ENCODE results near the gene MICOS13.

Gene MICOS13

DNA sequence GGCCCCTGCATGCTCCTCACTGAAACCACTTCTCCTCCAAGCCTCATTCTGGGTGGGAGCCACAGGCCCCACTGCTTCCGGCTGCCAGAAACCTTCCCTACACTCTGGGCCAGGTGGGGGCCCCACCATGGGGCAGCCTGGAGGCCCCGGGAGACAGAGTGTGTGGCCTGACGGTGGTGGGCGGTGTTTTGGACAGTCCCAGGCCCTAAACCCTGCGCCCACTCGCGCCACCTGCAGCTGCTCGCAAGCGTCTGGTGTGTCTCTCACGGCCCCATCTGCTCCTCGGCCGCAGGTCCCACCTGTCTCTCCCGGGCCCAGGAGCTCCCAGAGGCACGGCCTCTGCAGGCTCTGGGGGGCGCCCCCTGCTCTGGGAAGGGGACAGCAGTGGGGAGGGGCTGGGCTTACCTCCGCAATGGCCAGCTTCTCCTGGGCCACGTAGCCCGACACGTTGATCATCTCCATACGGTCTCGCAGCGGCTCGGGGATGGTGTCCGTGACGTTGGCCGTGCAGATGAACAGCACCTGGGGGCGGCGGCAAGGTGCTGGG lies 15.4 kb upstream of the MICOS13 start (continued):
- 0 out of 2 replicates have a peak, but pooled peaks have one; percentile 34 for TF ChIP-seq ZNF600 (tag by site-specific recombination; IDR thresholded peaks at IDR 0.05)
- TF ChIP-seq, protein P1, sequence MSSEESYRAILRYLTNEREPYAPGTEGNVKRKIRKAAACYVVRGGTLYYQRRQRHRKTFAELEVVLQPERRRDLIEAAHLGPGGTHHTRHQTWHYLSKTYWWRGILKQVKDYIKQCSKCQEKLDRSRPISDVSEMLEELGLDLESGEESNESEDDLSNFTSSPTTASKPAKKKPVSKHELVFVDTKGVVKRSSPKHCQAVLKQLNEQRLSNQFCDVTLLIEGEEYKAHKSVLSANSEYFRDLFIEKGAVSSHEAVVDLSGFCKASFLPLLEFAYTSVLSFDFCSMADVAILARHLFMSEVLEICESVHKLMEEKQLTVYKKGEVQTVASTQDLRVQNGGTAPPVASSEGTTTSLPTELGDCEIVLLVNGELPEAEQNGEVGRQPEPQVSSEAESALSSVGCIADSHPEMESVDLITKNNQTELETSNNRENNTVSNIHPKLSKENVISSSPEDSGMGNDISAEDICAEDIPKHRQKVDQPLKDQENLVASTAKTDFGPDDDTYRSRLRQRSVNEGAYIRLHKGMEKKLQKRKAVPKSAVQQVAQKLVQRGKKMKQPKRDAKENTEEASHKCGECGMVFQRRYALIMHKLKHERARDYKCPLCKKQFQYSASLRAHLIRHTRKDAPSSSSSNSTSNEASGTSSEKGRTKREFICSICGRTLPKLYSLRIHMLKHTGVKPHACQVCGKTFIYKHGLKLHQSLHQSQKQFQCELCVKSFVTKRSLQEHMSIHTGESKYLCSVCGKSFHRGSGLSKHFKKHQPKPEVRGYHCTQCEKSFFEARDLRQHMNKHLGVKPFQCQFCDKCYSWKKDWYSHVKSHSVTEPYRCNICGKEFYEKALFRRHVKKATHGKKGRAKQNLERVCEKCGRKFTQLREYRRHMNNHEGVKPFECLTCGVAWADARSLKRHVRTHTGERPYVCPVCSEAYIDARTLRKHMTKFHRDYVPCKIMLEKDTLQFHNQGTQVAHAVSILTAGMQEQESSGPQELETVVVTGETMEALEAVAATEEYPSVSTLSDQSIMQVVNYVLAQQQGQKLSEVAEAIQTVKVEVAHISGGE (tag by site-specific recombination; conservative IDR thresholded peaks at IDR 0.05; ENCODE audit: low read depth) = no peak
- TF ChIP-seq ZSCAN30 (tag by site-specific recombination; IDR thresholded peaks at IDR 0.05) = no peak
- TF ChIP-seq ZEB2 (tag by site-specific recombination; IDR thresholded peaks at IDR 0.05) = 0 out of 2 replicates have a peak, but pooled peaks have one; percentile 61
- peak; percentile 91 for TF ChIP-seq GLIS1 (tag by site-specific recombination; IDR thresholded peaks at IDR 0.05)
- no peak for TF ChIP-seq ZNF121 (tag by site-specific recombination; IDR thresholded peaks at IDR 0.05)
- TF ChIP-seq, protein P2, sequence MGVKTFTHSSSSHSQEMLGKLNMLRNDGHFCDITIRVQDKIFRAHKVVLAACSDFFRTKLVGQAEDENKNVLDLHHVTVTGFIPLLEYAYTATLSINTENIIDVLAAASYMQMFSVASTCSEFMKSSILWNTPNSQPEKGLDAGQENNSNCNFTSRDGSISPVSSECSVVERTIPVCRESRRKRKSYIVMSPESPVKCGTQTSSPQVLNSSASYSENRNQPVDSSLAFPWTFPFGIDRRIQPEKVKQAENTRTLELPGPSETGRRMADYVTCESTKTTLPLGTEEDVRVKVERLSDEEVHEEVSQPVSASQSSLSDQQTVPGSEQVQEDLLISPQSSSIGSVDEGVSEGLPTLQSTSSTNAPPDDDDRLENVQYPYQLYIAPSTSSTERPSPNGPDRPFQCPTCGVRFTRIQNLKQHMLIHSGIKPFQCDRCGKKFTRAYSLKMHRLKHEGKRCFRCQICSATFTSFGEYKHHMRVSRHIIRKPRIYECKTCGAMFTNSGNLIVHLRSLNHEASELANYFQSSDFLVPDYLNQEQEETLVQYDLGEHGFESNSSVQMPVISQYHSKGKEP (tag by site-specific recombination; IDR thresholded peaks at IDR 0.05) = peak; percentile 30; the same call in 1 of the 2 replicates
- peak; percentile 50 for TF ChIP-seq ZBTB20 (tag by site-specific recombination; IDR thresholded peaks at IDR 0.05)
- peak; percentile 46 for TF ChIP-seq ZFHX2 (tag by site-specific recombination; conservative IDR thresholded peaks at IDR 0.05)
- TF ChIP-seq, protein P3, sequence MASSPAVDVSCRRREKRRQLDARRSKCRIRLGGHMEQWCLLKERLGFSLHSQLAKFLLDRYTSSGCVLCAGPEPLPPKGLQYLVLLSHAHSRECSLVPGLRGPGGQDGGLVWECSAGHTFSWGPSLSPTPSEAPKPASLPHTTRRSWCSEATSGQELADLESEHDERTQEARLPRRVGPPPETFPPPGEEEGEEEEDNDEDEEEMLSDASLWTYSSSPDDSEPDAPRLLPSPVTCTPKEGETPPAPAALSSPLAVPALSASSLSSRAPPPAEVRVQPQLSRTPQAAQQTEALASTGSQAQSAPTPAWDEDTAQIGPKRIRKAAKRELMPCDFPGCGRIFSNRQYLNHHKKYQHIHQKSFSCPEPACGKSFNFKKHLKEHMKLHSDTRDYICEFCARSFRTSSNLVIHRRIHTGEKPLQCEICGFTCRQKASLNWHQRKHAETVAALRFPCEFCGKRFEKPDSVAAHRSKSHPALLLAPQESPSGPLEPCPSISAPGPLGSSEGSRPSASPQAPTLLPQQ (tag by site-specific recombination; IDR thresholded peaks at IDR 0.05) = peak; percentile 83
- TF ChIP-seq ZNF561 (tag by site-specific recombination; IDR thresholded peaks at IDR 0.05; ENCODE audit: borderline replicate concordance) = no peak
- TF ChIP-seq GLIS2 (tag by site-specific recombination; IDR thresholded peaks at IDR 0.05) = peak; percentile 72
- no peak for TF ChIP-seq GFI1B (tag by site-specific recombination; IDR thresholded peaks at IDR 0.05)
- no peak for TF ChIP-seq ZNF560 (tag by site-specific recombination; IDR thresholded peaks at IDR 0.05; ENCODE audit: borderline replicate concordance)
- TF ChIP-seq, protein P4, sequence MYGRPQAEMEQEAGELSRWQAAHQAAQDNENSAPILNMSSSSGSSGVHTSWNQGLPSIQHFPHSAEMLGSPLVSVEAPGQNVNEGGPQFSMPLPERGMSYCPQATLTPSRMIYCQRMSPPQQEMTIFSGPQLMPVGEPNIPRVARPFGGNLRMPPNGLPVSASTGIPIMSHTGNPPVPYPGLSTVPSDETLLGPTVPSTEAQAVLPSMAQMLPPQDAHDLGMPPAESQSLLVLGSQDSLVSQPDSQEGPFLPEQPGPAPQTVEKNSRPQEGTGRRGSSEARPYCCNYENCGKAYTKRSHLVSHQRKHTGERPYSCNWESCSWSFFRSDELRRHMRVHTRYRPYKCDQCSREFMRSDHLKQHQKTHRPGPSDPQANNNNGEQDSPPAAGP (tag by site-specific recombination; IDR thresholded peaks at IDR 0.05) = no peak
- TF ChIP-seq ZNF629 (tag by site-specific recombination; IDR thresholded peaks at IDR 0.05) = 0 out of 2 replicates have a peak, but pooled peaks have one; percentile 21
- no peak for TF ChIP-seq ZNF707 (tag by site-specific recombination; IDR thresholded peaks at IDR 0.05)
- TF ChIP-seq ZNF10 (tag by site-specific recombination; IDR thresholded peaks at IDR 0.05) = 0 out of 2 replicates have a peak, but pooled peaks have one; percentile 32
- no peak for TF ChIP-seq ZFP41 (tag by site-specific recombination; IDR thresholded peaks at IDR 0.05; ENCODE audit: borderline replicate concordance)
- no peak for TF ChIP-seq ZBTB8A (tag by site-specific recombination; IDR thresholded peaks at IDR 0.05)
- no peak for TF ChIP-seq ZNF610 (tag by site-specific recombination; IDR thresholded peaks at IDR 0.05; ENCODE audit: borderline replicate concordance)
- no peak for TF ChIP-seq ZNF146 (tag by site-specific recombination; IDR thresholded peaks at IDR 0.05)

All from HEK293 (cell line).